Activated T-helper 1 cell treated with anti-CD3 and anti-CD28 coated beads, Interleukin-12 subunit alpha, Interleukin-12 subunit beta, Interleukin-2, Interleukin-4 antibody, amounts not matched to agents 30 ng/mL and 10 ng/mL and 1 ng/mL, durations not matched to agents 14 hours and 24 hours and 36 hours (primary cell): ENCODE results near the gene SUSD6. TPM values are rescaled to one million over a fixed set of nuclear protein-coding genes. Genes with fewer than 3 reads are reported as not detected.

Experiments
- DNase-seq: peaks from one replicate; pipeline ENCODE4 v3.0.0; 2021; ENCODE audit warnings: low spot score
- H3K27ac Mint-ChIP-seq: one replicate; pipeline ENCODE4 v1.8.0; 2021; ENCODE audit warnings: mild to moderate bottlenecking, mixed read lengths
- H3K27me3 Mint-ChIP-seq: one replicate; pipeline ENCODE4 v1.8.0; 2022; ENCODE audit warnings: mild to moderate bottlenecking, moderate library complexity, mixed read lengths; ENCODE audit not compliant: insufficient read depth
- H3K36me3 Mint-ChIP-seq: one replicate; pipeline ENCODE4 v1.8.0; 2021; ENCODE audit warnings: low read depth, mixed read lengths
- H3K4me1 Mint-ChIP-seq: one replicate; pipeline ENCODE4 v1.8.0; 2021; ENCODE audit warnings: low read depth, mixed read lengths
- H3K4me3 Mint-ChIP-seq: one replicate; pipeline ENCODE4 v1.8.0; 2021; ENCODE audit warnings: mild to moderate bottlenecking, moderate library complexity, mixed read lengths
- H3K9me3 Mint-ChIP-seq: one replicate; pipeline ENCODE4 v1.8.0; 2021; ENCODE audit warnings: mixed read lengths
- intact Hi-C: fragments of 100-400 bp; cut with micrococcal nuclease; formaldehyde crosslinking; loops from one replicate; pipeline ENCODE4 v1.15.1; 2024
- total RNA-seq: library from RNA; stranded (reverse); gene quantifications from 2 replicates; pipeline ENCODE4 v1.2.3, GENCODE V29; 2022

Gene SUSD6
- total RNA-seq, 1 donor from 2014 or later: 94.3 TPM

GRCh38 chr14:69674546-69675244 lies 63.3 kb downstream of the SUSD6 start:
- peak overlapping the region; percentile 68 for H3K4me3 Mint-ChIP-seq
- H3K9me3 Mint-ChIP-seq: peaks cover 3% of the 10 kb centered on the region
- peaks cover 79% of the 10 kb centered on the region for H3K4me1 Mint-ChIP-seq
- DNase-seq: no peak
- peaks cover 32% of the 10 kb centered on the region for H3K36me3 Mint-ChIP-seq
- no peaks in the 10 kb centered on the region for H3K27me3 Mint-ChIP-seq
- peak overlapping the region; percentile 98 for H3K27ac Mint-ChIP-seq
- intact Hi-C loops: no loop called here

GRCh38 chr14:69675245-69675583 lies 63.8 kb downstream of the SUSD6 start:
- Mint-ChIP-seq H3K27me3 (no peaks in the 10 kb centered on the region), H3K27ac (peak overlapping the region; percentile 98), H3K4me1 (peaks cover 78% of the 10 kb centered on the region), H3K4me3 (peak overlapping the region; percentile 68), H3K36me3 (peaks cover 27% of the 10 kb centered on the region), H3K9me3 (peaks cover 3% of the 10 kb centered on the region)
- no peak for DNase-seq
- intact Hi-C loops: no loop called here

- Mint-ChIP-seq H3K4me1 (peaks cover 78% of the 10 kb centered on the region), H3K36me3 (peaks cover 24% of the 10 kb centered on the region), H3K9me3 (peaks cover 3% of the 10 kb centered on the region), H3K4me3 (peak overlapping the region; percentile 68), H3K27me3 (no peaks in the 10 kb centered on the region), H3K27ac (peak overlapping the region; percentile 98)
- DNase-seq: peak; percentile 54
- intact Hi-C loops: loop anchor here (1.0 to 2.0 kb wide), 12 partner anchors 9 to 1208 kb away; partner anchors contain the start of genes SRSF5 and SUSD6
Observed at GRCh38 chr14:69675877-69676416, 64.6 kb downstream of the SUSD6 start.

- H3K4me3 Mint-ChIP-seq: peak overlapping the region; percentile 73
- peaks cover 78% of the 10 kb centered on the region for H3K4me1 Mint-ChIP-seq
- H3K27me3 Mint-ChIP-seq: no peaks in the 10 kb centered on the region
- DNase-seq: no peak
- H3K36me3 Mint-ChIP-seq: peaks cover 23% of the 10 kb centered on the region
- H3K9me3 Mint-ChIP-seq: peaks cover 3% of the 10 kb centered on the region
- intact Hi-C loops: loop anchor here (1.0 to 2.0 kb wide), 12 partner anchors 9 to 1208 kb away; partner anchors contain the start of genes SRSF5 and SUSD6
- peak overlapping the region; percentile 98 for H3K27ac Mint-ChIP-seq
Observed at GRCh38 chr14:69676723-69677122, 65.3 kb downstream of the SUSD6 start.

- intact Hi-C loops: no loop called here
- Mint-ChIP-seq H3K4me1 (peaks cover 78% of the 10 kb centered on the region), H3K27me3 (no peaks in the 10 kb centered on the region), H3K27ac (peak overlapping the region; percentile 15), H3K9me3 (peaks cover 3% of the 10 kb centered on the region), H3K36me3 (peaks cover 21% of the 10 kb centered on the region), H3K4me3 (no peak overlapping the region)
- no peak for DNase-seq
Observed at GRCh38 chr14:69680297-69680696, 68.9 kb downstream of the SUSD6 start.

- intact Hi-C loops: no loop called here
- H3K4me1 Mint-ChIP-seq: peaks cover 77% of the 10 kb centered on the region
- H3K27ac Mint-ChIP-seq: peak overlapping the region; percentile 94
- H3K36me3 Mint-ChIP-seq: peaks cover 20% of the 10 kb centered on the region
- no peak for DNase-seq
- no peaks in the 10 kb centered on the region for H3K9me3 Mint-ChIP-seq
- no peaks in the 10 kb centered on the region for H3K27me3 Mint-ChIP-seq
- H3K4me3 Mint-ChIP-seq: peak overlapping the region; percentile 38
Observed at GRCh38 chr14:69682136-69682535, 70.7 kb downstream of the SUSD6 start.

- Mint-ChIP-seq H3K9me3 (no peaks in the 10 kb centered on the region), H3K36me3 (peaks cover 21% of the 10 kb centered on the region), H3K4me3 (peak overlapping the region; percentile 38), H3K4me1 (peaks cover 77% of the 10 kb centered on the region), H3K27ac (peak overlapping the region; percentile 94), H3K27me3 (no peaks in the 10 kb centered on the region)
- DNase-seq: no peak
- intact Hi-C loops: no loop called here
Observed at GRCh38 chr14:69682621-69683263, 71.3 kb downstream of the SUSD6 start.

- Mint-ChIP-seq H3K27ac (peak overlapping the region; percentile 94), H3K4me1 (peaks cover 87% of the 10 kb centered on the region), H3K36me3 (peaks cover 30% of the 10 kb centered on the region), H3K27me3 (no peaks in the 10 kb centered on the region), H3K9me3 (no peaks in the 10 kb centered on the region), H3K4me3 (peak overlapping the region; percentile 19)
- DNase-seq: no peak
- intact Hi-C loops: no loop called here
Observed at GRCh38 chr14:69683971-69684370, 72.6 kb downstream of the SUSD6 start.

- no peaks in the 10 kb centered on the region for H3K9me3 Mint-ChIP-seq
- peaks cover 92% of the 10 kb centered on the region for H3K4me1 Mint-ChIP-seq
- no peaks in the 10 kb centered on the region for H3K27me3 Mint-ChIP-seq
- peaks cover 33% of the 10 kb centered on the region for H3K36me3 Mint-ChIP-seq
- peak overlapping the region; percentile 94 for H3K27ac Mint-ChIP-seq
- no peak for DNase-seq
- intact Hi-C loops: loop anchor here (1.0 kb wide), 9 partner anchors 8 to 83 kb away; partner anchors contain the start of genes SRSF5 and SUSD6
- H3K4me3 Mint-ChIP-seq: peak overlapping the region; percentile 19
Observed at GRCh38 chr14:69684461-69685217, 73.2 kb downstream of the SUSD6 start.

GRCh38 chr14:69685218-69685616 lies 73.8 kb downstream of the SUSD6 start:
- Mint-ChIP-seq H3K27me3 (no peaks in the 10 kb centered on the region), H3K27ac (peak overlapping the region; percentile 94), H3K36me3 (peaks cover 36% of the 10 kb centered on the region), H3K4me1 (peaks cover 92% of the 10 kb centered on the region), H3K4me3 (peak overlapping the region; percentile 76), H3K9me3 (no peaks in the 10 kb centered on the region)
- intact Hi-C loops: loop anchor here (1.0 kb wide), 9 partner anchors 9 to 82 kb away; partner anchors contain the start of genes SRSF5 and SUSD6
- peak; percentile 75 for DNase-seq

GRCh38 chr14:69685716-69686115 lies 74.3 kb downstream of the SUSD6 start:
- peak overlapping the region; percentile 76 for H3K4me3 Mint-ChIP-seq
- H3K27me3 Mint-ChIP-seq: no peaks in the 10 kb centered on the region
- peaks cover 90% of the 10 kb centered on the region for H3K4me1 Mint-ChIP-seq
- H3K36me3 Mint-ChIP-seq: peaks cover 36% of the 10 kb centered on the region
- H3K9me3 Mint-ChIP-seq: no peaks in the 10 kb centered on the region
- intact Hi-C loops: loop anchor here (1.0 kb wide), 9 partner anchors 9 to 82 kb away; partner anchors contain the start of genes SRSF5 and SUSD6
- DNase-seq: peak; percentile 32
- peak overlapping the region; percentile 94 for H3K27ac Mint-ChIP-seq

- peak overlapping the region; percentile 71 for H3K27ac Mint-ChIP-seq
- no peak for DNase-seq
- H3K36me3 Mint-ChIP-seq: peaks cover 33% of the 10 kb centered on the region
- H3K27me3 Mint-ChIP-seq: no peaks in the 10 kb centered on the region
- H3K4me3 Mint-ChIP-seq: no peak overlapping the region
- H3K9me3 Mint-ChIP-seq: no peaks in the 10 kb centered on the region
- peaks cover 78% of the 10 kb centered on the region for H3K4me1 Mint-ChIP-seq
- intact Hi-C loops: no loop called here
Observed at GRCh38 chr14:69687606-69688298, 76.4 kb downstream of the SUSD6 start.
